Keratinocyte (primary cell): ENCODE measurements around the gene MYOM1. TPM values are rescaled to one million over a fixed set of nuclear protein-coding genes. Genes with fewer than 3 reads are reported as not detected.
"Not testable (repeated sequence)": the region's sequence is repeated elsewhere in the genome, so short reads cannot be mapped to it uniquely, and the experiment has no call there.

Experiments
- DNase-seq: peaks from one replicate; pipeline ENCODE4 v3.0.0-alpha.2; 2011; ENCODE audit warnings: low read depth, missing footprints, low spot score
- FAIRE-seq: peaks from 2 replicates; lab custom pipeline; 2011; peaks lifted over from hg19 to GRCh38; lab: Jason Lieb, UNC
- H2AFZ ChIP-seq: 2 replicates; pipeline ENCODE4 v1.6.0; 2012; ENCODE audit warnings: low read length, control low read depth, inconsistent platforms; ENCODE audit not compliant: control insufficient read depth
- H3K27ac ChIP-seq: 2 replicates; pipeline ENCODE4 v1.5.1; 2011; ENCODE audit warnings: low read length; ENCODE audit not compliant: control insufficient read depth, insufficient read depth
- H3K27me3 ChIP-seq: 3 replicates; pipeline ENCODE4 v1.6.0; 2011; ENCODE audit warnings: low read length; ENCODE audit not compliant: control insufficient read depth, insufficient read depth; ENCODE audit errors: extremely low read depth
- H3K36me3 ChIP-seq, 2 experiments: 2 replicates in 1 of 2; 3 replicates in 1 of 2; pipeline ENCODE4 v1.5.1; 2011; ENCODE audit warnings: low read length in 2 of 2, mild to moderate bottlenecking in 1 of 2; ENCODE audit not compliant: control insufficient read depth in 2 of 2, insufficient read depth in 2 of 2; ENCODE audit errors: extremely low read depth in 1 of 2
- H3K4me1 ChIP-seq: 3 replicates; pipeline ENCODE4 v1.5.1; 2011; ENCODE audit warnings: low read length; ENCODE audit not compliant: control insufficient read depth, insufficient read depth; ENCODE audit errors: extremely low read depth
- H3K4me2 ChIP-seq: 3 replicates; pipeline ENCODE4 v1.6.0; 2011; ENCODE audit warnings: low read depth, low read length; ENCODE audit not compliant: control insufficient read depth, insufficient read depth; ENCODE audit errors: extremely low read depth
- H3K4me3 ChIP-seq, 3 experiments: fragments of 200-600 bp in 1 of 3; sonication (generic) in 1 of 3; 2 replicates in 2 of 3; 3 replicates in 1 of 3; pipeline ENCODE4 v1.5.1; 2011 to 2016; ENCODE audit warnings: low read length in 3 of 3, mild to moderate bottlenecking in 3 of 3, control low read depth in 2 of 3, inconsistent platforms in 1 of 3, low read depth in 1 of 3, mixed read lengths in 1 of 3, mixed run types in 1 of 3, moderate library complexity in 1 of 3; ENCODE audit not compliant: control insufficient read depth in 2 of 3, insufficient read depth in 2 of 3; ENCODE audit errors: extremely low read depth in 1 of 3
- H3K79me2 ChIP-seq: 2 replicates; pipeline ENCODE4 v1.6.0; 2012; ENCODE audit warnings: low read length; ENCODE audit not compliant: control insufficient read depth, insufficient read depth
- H3K9ac ChIP-seq: 3 replicates; pipeline ENCODE4 v1.6.0; 2011; ENCODE audit warnings: low read length; ENCODE audit not compliant: control insufficient read depth, insufficient read depth; ENCODE audit errors: extremely low read depth
- H3K9me1 ChIP-seq: 3 replicates; pipeline ENCODE4 v1.6.0; 2011; ENCODE audit warnings: low read length; ENCODE audit not compliant: control insufficient read depth, insufficient read depth; ENCODE audit errors: extremely low read depth
- H3K9me3 ChIP-seq: 2 replicates; pipeline ENCODE4 v1.5.1; 2012; ENCODE audit warnings: low read depth, low read length; ENCODE audit not compliant: control insufficient read depth
- H4K20me1 ChIP-seq: 3 replicates; pipeline ENCODE4 v1.6.0; 2011; ENCODE audit warnings: low read length; ENCODE audit not compliant: control insufficient read depth, insufficient read depth; ENCODE audit errors: extremely low read depth
- EZH2 ChIP-seq: IDR thresholded peaks from one replicate; pipeline ENCODE4 v1.6.1; 2012; ENCODE audit warnings: inconsistent platforms, mild to moderate bottlenecking, low read length, moderate library complexity
- dilution Hi-C: fragments of 300-500 bp; cut with MboI; formaldehyde crosslinking; loops from one replicate; pipeline ENCODE4 v1.7.0; 2020; ENCODE audit warnings: low sequenced_read_pairs; ENCODE audit not compliant: extremely low pct_ligation_motif_present
- polyA plus RNA-seq, 5 experiments: library from polyadenylated mRNA; depleted of rRNA in 3 of 5; stranded (reverse) in 3 of 5; stranded (forward) in 1 of 5; unstranded in 1 of 5; fragments of >200 nt; gene quantifications; 1 replicate in 1 of 5; 2 replicates in 3 of 5; 3 replicates in 1 of 5; pipeline versions ENCODE4 v1.2.1 to v1.2.3, GENCODE V29; 2011 to 2012; ENCODE audit warnings: missing spikeins in 2 of 5, low read depth in 1 of 5, low replicate concordance in 1 of 5
- small RNA-seq, 3 experiments: library from RNA; depleted of rRNA; stranded (forward); fragments of <200 nt; gene quantifications; one replicate each; pipeline ENCODE3, GENCODE V24; 2012; ENCODE audit warnings: low read depth in 3 of 3, low replicate concordance in 1 of 3; ENCODE audit not compliant: insufficient read length in 3 of 3
- TF ChIP-seq, protein P1 (sequence below), 3 experiments: IDR thresholded peaks in 1 of 3; conservative IDR thresholded peaks in 1 of 3; optimal IDR thresholded peaks in 1 of 3; 2 replicates in 2 of 3; 3 replicates in 1 of 3; pipeline versions ENCODE3 to v1.5.1; 2011; ENCODE audit warnings: low read length in 3 of 3, mild to moderate bottlenecking in 3 of 3, moderate library complexity in 2 of 3, control low read depth in 1 of 3, inconsistent platforms in 1 of 3; ENCODE audit not compliant: insufficient read depth in 2 of 3; ENCODE audit errors: extremely low read depth in 1 of 3

MYOM1 gene
- polyA plus RNA-seq, 1 donor (not counting 4 experiments of a cell fraction or from before 2014, with no cell fraction given), result 0.03 TPM

DNA sequence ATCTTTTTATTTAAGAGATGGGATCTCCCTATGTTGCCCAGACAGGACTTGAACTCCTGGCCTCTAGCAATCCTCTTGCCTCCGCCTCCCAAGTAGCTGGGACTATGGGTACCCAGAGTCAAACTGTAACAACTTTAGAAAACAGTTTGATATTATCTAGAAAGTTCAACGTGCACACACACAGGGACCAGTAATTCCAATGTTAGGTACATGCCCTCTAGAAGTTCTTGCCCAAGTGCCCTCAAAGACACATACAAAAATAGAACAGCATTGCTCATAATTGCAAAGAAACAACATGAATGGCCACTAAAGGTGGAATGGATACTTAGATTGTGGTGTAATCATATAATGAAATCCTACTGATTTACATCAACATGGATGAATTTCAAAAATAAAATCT, 194.2 kb downstream of the MYOM1 start:
- H3K9me3 ChIP-seq, result no peaks in the 10 kb centered on the region
- dilution Hi-C loops, result no loop called here
- H3K27me3 ChIP-seq, result no peaks in the 10 kb centered on the region
- TF ChIP-seq, protein P1, sequence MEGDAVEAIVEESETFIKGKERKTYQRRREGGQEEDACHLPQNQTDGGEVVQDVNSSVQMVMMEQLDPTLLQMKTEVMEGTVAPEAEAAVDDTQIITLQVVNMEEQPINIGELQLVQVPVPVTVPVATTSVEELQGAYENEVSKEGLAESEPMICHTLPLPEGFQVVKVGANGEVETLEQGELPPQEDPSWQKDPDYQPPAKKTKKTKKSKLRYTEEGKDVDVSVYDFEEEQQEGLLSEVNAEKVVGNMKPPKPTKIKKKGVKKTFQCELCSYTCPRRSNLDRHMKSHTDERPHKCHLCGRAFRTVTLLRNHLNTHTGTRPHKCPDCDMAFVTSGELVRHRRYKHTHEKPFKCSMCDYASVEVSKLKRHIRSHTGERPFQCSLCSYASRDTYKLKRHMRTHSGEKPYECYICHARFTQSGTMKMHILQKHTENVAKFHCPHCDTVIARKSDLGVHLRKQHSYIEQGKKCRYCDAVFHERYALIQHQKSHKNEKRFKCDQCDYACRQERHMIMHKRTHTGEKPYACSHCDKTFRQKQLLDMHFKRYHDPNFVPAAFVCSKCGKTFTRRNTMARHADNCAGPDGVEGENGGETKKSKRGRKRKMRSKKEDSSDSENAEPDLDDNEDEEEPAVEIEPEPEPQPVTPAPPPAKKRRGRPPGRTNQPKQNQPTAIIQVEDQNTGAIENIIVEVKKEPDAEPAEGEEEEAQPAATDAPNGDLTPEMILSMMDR (optimal IDR thresholded peaks at IDR 0.05 in 1 of 3, IDR thresholded peaks at IDR 0.05 in 1 of 3, conservative IDR thresholded peaks at IDR 0.05 in 1 of 3; ENCODE audit: extremely low read depth in 1 of 3, insufficient read depth in 2 of 3, low read length in 3 of 3), result no peak
- TF ChIP-seq EZH2, result no peak
- no peak overlapping the region for H3K27ac ChIP-seq
- DNase-seq (no peak), FAIRE-seq (no peak)
- no peak overlapping the region for H2AFZ ChIP-seq
- no peaks in the 10 kb centered on the region for H3K9me1 ChIP-seq
- H3K4me1 ChIP-seq, result no peaks in the 10 kb centered on the region
- H3K4me3 ChIP-seq, result no peak overlapping the region
- no peak overlapping the region for H3K9ac ChIP-seq
- no peaks in the 10 kb centered on the region for H3K36me3 ChIP-seq
- no peak overlapping the region for H3K4me2 ChIP-seq
- no peaks in the 10 kb centered on the region for H4K20me1 ChIP-seq
- H3K79me2 ChIP-seq, result no peaks in the 10 kb centered on the region

GRCh38 chr18:3023603-3024002, 196.2 kb downstream of the MYOM1 start:
- H3K9me3 ChIP-seq, H3K4me1 ChIP-seq, dilution Hi-C loops, H2AFZ ChIP-seq, H3K9ac ChIP-seq, H3K27me3 ChIP-seq, H3K79me2 ChIP-seq, FAIRE-seq, H3K27ac ChIP-seq, H3K4me2 ChIP-seq, H4K20me1 ChIP-seq, H3K4me3 ChIP-seq, H3K36me3 ChIP-seq, H3K9me1 ChIP-seq, DNase-seq: not testable (repeated sequence)

Small RNA genes within 50 kb of the gene (small RNA-seq; reads per million reads assigned to genes)
- gene RF00156, result 0 reads per million in 3 experiments
- 0 reads per million in 3 experiments for gene RNU7-25P

Other genes starting within 250 kb of the MYOM1 start
- 3.4 to 4.9 TPM (median 3.9 TPM) in 3 replicates for gene LPIN2, start 206.8 kb downstream of the MYOM1 start, polyA plus RNA-seq
- 526 to 759 TPM (median 536 TPM) in 3 replicates for gene MYL12A, start 27.8 kb upstream of the MYOM1 start, polyA plus RNA-seq
- gene MYL12B, start 42.2 kb upstream of the MYOM1 start, polyA plus RNA-seq, result 946 to 1,224 TPM (median 993 TPM) in 3 replicates
- gene TGIF1, start 230.2 kb upstream of the MYOM1 start, polyA plus RNA-seq, result 111 to 187 TPM (median 115 TPM) in 3 replicates